GM21717 (cell line): ENCODE measurements around the gene KLHL40.

ENCODE experiments used
- ATAC-seq: cut with Tn5 transposase; IDR thresholded peaks from one replicate; pipeline ENCODE4 v1.9.1; 2021; ENCODE audit warnings: mild to moderate bottlenecking, moderate library complexity; ENCODE audit not compliant: unreplicated experiment

KLHL40 gene

DNA sequence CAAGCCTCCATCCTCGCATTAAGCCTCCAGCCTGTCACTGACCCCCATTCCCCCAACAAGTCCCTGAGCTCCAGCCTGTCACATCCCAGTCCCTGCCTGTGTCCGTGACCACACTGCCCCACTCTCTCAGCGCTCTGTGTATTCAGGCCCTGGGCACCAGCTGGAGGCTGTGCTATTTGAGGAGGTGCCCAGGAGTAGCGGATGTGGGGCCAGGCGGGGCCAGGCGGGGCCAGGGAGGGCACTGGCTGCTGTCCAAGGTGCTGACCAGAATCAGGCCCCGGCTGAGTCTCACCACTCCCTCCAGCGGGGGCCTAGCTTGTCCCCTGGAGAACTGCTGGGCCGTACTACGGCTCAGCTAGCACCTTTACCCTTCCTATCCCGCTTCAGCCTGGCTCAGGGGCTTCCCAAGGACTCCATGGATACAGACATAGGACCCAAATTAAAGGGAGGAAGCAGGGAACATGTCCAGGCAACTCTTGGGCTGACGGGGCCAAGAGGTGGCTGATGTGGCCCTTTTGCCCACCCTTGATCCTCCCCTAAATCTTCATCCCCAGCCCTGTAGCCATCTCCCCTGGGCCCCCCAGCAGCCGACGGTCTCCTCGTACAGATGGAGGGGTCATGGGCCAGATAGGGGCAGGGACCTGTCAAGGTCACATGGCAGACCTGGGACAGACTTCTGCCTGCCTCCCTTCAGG is 16.2 kb downstream of the KLHL40 start:
- no peak for ATAC-seq

DNA sequence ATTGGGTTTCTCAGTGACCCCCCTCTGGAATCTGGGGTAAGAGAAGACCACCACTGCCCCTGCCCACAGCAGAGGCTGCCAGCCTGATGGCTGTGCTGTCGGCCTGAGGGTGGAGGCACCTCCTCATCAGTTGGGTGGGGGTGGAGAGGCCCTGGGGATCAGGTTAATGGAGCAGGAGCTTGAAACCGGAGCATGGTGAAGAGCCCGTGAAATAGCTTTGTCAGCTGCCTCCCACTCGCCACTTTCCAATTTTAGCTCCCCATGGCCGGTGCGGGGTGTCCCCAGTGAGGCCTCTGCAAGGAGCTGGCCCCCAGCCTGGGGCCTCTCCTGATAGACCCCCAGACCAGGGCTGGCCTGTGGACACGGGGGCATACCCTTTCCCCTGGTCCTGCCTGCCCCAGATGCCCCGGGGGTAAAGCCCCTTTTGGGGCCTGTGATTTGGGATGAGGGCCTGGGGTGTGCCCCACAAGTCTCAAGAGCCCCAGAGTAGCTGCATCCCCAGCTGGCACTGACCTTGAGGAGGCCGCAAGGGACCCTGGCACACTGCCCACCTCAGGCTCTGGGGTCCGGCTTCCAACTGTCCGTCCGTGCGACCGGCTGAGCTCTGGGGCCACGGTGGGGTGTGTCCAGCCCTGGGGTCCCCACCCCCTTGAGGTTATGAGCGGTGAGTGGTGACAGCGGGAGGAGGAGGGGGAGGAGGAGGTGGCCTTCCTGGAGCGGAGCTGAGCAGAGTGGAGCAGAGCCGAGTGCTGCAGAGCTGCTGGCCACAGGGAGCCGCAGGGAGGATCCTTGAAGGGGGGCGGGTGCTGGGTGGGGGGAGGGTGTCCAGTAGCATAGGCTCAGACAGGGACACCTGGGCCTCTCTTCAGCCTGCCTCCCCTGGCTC is 17.0 kb downstream of the KLHL40 start, which contains the start of gene HHATL:
HHATL (minus strand) TSS at position 733 of the 886 bp plus-strand sequence. CDS start 1,972 bp downstream, outside the sequence.
- ATAC-seq = no peak

DNA sequence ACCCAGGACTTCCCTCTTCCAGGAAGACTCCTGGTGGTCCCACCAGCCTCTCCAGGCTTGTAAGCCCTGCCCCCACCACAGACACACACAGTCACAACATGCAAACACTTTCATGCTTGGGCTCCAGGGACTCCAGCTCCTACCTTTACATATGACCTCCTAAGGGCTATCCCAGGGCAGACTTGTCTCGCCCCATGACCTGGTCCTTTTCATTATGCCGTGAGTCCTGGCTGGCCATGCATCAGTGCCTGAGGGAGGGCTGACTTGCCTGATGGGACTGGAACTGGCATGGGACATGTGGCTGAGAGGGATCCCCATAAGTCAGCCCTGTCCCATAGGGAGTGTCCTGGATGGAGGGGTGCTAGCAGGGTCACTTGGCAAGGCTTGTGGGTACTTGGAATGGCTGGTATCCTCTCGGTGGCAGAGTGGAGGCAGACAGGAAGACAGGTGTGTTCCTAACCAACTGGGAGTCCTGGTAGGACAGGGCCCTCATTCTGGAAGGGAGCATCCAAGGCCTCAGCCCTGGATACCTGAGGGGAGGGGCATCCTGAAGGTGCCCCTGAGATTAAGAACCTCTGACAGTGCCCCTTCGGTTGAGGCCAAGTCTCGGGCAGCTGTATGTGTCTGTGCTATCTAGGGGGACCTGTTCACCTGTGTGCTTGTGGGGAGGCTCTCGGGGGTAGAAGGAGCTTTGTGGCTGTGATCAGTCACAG is 17.8 kb downstream of the KLHL40 start:
- no peak for ATAC-seq

DNA sequence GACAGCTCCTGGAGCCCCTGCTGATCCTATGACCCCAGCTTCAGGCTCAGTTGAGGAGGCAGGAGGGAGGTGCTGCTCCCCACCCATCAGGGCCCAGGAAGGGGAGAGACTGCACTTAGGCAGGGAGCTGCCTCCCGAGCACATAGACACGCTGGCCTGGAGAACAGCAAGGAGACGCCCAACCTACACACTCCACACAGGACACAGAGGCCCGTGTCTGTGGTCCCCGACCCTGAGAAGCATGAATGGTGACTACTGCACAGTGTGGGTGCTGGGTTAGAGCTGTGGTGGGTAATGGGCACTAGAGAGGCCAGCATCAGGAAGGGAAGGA is 18.3 kb downstream of the KLHL40 start:
- ATAC-seq = no peak

DNA sequence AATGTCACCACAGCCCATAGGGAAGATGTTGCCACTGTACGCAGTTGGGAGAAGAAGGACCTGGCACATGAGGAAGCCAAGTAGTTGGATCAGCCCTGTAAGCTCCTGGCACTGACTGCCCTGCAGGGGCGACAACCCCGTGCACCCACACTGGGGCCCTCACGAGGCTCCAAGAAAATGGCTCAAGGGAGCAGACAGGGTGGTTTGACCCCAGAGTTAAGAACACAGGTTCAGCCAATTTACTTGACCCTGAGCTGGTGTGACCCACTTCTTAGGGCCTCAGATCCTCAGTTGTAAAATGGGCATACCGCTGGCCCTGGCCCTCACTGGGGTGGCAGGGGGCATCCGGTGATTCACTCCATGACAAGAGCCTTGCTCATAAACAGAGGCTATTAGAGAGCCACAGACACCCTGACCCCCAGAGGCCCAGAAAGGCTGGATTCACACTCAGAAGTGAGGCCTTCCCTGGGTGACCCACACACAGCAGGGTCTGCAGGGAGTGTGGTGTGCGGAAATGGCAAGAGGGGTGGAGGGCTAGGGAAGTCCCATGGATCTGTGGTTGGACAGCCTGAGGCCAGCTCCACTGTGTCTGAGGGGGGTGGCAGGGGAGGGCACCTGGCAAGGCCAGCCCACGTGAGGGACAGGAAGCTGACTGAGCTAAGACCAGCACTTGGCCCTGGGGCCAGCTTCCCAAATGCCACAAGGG is 19.0 kb downstream of the KLHL40 start:
- ATAC-seq = no peak

DNA sequence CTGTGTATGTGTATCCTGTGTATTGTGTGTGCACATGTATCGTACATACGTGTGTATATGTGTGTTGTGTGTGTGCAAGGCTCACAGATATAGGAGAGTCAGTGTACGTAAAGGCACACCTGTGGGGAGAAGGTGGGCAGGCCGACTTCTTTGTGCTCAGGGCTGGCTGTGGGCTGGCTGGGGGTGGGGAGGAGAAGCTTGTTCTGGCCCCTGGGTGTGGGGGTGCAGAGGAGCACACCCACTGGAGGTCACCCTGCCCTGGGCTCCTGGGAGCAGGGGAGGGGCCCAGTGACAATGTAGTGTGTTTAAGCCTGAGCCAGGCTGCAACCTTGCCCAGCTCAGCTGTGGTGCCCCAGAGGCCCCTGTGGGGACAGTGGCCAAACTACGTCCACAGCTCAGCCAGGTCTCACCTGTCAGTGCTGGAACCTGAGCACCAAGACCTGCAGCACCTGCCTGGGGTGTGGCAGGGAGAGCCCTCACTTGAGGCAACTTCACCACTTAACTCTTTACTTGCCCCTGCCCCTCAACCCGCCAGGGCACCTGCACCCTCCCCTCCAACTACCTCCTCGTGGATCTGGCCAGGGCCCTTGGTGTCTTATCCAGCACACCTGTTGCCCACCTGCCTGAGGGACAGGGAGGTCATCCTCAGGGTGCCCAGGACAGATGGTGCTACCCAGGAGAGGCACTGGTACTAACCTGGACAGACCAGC is 19.9 kb downstream of the KLHL40 start:
- ATAC-seq = no peak

DNA sequence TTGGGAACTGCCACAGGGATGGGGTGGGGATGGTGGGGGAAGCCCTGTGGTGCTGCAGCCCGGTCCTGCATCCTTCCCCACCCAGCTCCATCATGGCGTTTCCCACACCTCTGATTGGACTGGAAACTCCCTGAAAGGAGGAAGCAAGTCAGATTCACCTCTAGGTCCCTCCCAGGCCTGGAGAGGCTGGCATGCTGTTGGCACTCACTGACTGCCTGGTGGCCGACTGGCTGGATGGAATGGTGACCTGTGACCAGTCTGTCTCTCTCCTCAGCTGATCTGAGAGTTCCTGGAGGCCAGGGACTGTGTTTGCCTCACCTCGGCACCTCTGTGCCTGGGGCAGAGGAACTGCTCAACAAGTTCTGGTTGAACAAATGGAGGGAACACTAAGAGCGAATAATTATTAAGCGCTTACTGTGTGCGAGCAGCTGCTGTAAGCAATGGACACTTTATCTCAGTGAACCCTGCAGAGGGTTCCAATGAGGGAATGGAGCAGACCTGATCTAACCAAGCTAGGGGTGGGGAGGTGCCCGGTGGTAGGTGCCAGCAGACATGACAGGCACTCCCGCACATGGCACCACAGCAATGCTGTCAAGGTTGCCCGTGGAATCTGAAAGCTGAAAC is 20.7 kb downstream of the KLHL40 start:
- no peak for ATAC-seq

DNA sequence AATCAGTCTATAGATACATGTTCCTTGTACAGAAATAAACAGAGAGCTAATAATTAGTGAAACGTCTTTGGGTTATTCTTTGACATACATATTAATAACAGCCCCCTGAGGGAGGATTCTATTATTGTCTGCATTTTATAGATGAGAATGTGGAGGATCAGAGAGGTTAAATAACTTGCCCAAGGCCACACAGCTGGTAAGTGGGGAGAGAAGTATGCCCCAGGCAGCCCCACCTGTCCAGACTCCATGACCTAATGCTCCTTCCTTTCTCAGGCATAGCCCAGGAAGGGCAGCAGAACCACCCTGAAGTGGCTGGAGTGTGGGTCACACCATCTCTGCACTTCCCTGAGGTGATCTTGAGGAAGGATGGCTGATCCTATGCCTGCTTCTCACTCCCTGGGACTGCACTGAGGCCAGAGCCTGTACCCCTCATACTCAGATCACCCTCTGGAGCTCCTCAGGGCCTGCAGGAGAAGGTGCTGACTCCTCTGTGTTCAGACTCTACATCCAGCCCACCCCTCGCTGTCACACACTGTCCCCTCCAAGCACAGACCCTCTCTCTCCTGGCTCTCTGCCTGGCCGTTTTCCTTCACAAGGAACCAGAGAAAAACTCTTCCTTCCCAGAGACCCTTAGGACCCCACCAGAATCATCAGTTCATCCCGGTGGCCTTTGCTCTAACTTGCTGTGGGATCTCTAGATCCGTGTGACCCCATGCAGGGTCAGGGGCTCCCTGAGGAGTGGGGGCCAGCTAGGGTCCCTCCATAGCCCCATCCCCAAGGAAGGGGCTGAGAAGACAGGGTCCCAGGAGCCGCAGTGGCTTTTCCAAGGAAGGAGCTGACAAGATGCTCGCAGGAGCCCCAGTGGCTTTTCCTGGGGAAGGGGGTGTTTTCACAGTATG is 21.6 kb downstream of the KLHL40 start:
- no peak for ATAC-seq

DNA sequence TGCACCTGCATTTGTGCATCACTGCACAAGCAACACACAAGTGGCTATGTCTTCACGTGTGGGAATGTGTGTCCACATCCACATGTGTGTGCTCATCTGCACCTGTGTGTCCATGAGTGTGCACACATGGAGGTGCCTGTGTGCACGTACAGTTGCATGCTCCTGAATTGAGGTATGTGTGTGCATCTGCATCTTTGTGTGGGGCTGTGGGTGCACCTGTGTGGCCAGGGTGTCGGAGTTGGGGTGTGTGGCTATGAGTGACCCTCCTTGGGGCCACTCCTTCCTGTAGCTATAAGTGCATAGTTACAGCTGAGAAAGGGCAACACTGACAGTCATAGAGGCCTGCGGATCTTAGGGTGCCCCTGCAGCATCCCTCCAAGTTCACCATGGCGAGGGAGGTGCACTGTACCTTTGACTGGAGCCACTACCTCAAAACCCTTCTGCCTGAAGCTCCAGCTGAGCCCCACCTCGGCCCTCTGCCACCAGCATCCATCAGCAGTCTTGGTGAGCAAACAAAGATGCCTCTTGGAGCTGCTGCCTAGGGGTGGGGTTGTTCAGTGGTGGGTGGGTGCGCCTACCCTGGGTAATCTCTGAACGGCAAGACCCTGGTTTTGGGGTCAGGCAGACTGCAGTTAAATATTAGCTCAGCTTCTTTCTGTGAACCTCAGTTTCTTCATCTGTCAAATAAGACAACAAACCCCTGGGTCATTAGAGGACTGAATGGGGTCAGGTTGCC is 22.5 kb downstream of the KLHL40 start:
- ATAC-seq = no peak

DNA sequence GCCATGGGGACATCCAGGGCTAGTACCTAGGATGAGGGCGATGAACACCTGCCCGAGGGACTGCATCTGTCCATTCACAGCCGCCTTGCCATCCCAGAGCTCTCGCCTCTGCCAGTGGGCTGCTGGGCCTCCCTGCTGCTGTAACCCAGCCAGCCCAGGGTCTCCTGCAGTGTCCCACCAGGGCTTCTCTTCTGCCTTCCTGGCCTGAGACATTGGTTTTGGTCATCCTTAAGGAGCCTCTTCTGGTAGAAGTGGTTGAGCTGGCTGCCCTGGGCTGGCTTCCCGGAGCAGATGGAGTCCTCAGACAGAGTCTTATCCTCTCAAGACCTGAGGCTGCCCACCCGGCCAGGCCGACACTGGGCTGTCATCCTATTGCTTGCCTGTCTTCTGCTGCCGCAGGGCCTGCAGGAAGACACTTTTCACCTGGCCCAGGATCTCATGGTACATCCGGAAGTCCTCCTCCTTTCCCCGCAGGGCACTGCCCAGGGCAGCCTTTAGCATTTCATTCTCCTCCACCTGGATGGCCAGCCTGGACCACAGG is 23.3 kb downstream of the KLHL40 start:
- no peak for ATAC-seq

DNA sequence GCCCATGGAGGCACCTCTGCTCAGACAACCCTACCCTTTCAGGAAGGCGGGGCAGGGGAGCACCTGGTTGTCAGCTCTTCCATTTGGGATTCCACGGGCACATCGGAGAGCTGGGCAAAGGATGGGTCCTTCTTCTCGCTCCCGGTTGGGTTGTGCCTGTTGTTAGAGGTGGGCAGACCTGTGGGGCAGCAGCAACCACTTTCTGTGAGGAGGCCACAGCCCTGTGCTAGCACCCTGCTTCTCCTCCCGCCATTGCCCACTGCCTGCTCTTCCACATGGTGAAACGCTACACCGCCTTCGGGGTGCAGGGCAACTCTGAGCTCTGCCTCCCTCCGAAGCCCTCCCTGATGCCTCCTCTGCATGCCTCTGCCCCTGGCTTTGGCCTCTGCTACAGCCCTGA is 24.3 kb downstream of the KLHL40 start:
- no peak for ATAC-seq

DNA sequence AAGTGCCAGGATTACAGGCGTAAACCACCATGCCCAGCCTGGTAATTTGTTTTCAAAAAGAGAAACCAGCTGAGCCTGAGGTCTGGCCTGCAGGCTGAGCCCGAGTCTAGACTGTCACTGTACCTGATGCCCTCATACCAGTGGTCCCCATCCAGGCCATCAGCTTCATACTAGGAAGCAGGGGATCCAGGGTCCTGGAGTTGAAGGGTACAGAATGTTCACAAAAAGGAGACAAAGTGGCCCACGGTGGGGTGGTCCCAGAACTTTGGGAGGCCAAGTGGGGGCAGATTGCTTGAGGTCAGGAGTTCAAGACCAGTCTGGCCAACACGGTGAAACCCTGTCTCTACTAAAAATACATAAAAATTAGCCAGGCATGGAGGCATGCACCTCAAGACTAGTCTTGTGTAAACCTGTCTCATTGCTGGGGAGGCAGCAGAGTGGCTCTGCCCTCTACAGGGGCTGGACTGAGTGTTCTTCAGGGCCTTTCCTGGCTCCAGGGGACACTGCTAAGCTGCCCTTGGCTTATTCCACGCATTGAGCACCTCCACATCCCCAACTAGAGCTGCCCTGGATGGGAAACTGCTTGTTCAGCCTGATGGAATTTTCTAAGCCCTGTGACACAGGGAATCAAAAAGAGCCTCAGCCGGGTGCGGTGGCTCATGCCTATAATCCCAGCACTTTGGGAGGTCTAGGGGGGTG is 25.1 kb downstream of the KLHL40 start:
- no peak for ATAC-seq

DNA sequence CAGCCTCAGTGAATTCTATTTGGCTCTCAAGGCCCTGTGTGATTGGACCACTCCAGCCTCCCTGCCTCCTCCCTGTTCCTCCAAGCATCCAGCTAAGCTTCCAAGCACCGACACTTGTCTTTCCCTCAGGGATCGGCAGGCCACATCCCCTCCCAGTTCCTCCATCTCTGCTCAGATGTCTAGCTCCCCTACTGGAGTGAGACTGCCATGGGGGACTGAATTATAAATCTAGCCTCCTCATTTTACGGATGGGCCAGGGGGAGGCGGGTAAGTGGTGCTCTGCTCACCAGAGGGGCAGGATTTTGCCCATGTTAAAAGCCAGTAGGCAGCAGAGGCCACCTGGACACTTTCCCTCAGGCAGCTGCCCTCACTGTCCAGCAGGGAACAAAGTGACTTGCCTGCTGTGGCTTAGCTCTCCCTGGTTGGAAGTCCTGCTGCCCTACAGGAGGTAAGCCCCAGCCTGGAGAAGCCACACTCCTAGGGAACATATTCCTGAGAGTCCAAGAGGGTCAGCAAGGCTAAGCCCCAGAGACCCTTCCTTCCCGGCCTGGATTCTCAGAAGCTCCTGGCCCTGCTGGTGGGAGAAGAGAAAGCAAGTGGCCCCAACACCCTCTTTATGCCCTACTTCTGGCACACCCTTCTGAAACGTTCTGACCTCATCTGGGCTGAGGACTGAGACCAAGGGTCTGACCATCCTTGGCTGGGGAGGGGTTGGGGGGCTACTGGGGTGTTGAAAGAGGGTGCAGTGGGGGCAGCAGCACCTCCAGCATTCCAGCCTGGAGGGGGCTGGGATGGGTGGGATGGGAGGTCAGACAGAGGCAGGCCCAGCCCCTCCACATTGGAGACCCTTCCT is 26.4 kb downstream of the KLHL40 start:
- no peak for ATAC-seq

DNA sequence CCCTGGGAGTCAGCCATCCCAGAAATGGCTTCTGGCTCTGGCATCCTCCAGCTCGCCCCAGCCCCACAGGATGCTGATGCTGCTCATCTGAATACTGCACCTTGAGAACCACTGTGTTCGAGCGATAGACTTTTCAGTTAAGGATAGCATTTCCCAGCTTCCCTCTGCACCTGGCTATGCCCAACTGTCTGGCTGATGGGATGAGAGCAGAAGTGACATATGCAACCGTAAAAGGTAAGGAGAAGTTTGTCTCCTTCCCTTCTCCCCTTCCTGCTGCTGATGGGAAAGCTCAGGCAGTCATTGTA is 27.0 kb downstream of the KLHL40 start:
- no peak for ATAC-seq

DNA sequence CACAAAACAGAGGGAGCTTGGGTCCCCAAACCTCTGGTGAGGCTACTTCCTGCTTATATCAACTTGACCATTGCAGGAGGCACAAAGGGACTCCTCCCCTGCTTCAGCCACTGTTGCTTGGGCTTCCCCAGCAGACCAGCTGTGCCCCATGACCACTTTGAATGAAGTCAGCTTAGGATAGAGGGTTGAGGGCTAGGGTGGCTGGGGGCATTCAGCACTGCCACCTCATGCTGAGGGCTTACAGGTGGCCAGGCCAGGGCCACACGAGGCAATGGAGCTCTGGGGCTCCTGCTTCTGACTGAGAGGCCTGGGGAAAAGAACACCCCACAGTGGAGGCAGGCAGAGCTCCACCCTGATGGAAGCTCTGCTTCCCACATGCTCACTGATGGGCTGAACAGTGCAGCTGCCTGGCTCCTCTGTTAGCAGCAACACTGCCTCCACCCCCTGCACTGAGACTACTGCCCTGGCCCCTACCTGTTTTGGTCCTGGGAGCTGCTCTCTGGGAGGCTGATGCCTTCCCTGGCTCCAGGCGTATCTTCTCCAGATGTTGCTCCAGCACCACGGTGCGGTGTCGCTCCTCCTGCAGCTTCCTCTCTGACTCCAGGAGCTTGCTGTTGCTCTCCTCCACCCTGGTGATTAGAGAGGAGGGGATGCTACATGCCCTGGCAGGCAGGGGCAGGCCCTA is 27.5 kb downstream of the KLHL40 start:
- ATAC-seq = no peak

DNA sequence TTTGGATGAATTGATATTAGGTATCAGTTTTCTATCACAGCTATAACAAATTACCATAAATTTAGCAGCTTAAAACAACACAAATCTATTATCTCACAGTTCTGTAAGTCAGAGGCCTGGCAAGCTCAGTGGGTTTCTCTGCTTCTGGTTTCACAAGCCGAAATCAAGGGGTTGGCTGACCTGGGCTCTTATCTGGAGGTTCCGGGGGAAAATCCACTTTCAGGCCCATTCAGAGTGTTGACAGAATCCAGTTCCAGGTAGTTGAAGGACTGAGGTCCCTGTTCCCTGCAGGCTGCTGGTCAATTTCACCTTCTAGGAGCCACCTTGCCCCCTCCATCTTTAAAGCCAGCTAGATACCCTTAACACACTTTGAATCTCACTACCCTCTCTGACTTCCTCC is 28.4 kb downstream of the KLHL40 start:
- ATAC-seq = no peak
